Measurements from ENCODE around the gene ARFGEF3.

GRCh38 chr6:138197570-138197969 is 35.8 kb downstream of the ARFGEF3 start:
- TF ChIP-seq CTCF (IDR thresholded peaks at IDR 0.05) (no peak), POLR2A (IDR thresholded peaks at IDR 0.05) (no peak)
